GM23248 (cell line): ENCODE measurements around the gene BEND7. TPM values are rescaled to one million over a fixed set of nuclear protein-coding genes. Genes with fewer than 3 reads are reported as not detected.

Experiments
- DNase-seq: peaks from one replicate; pipeline ENCODE4 v3.0.0-alpha.2; 2015
- H2AFZ ChIP-seq: fragments of 200-600 bp; sonication (generic); 2 replicates; pipeline ENCODE4 v1.6.1; 2016; ENCODE audit warnings: antibody characterized with exemption
- H3F3A ChIP-seq: fragments of 200-600 bp; sonication (generic); 2 replicates; pipeline ENCODE4 v1.6.1; 2016; ENCODE audit warnings: mild to moderate bottlenecking, antibody characterized with exemption, mixed run types; ENCODE audit not compliant: insufficient read depth
- H3K27ac ChIP-seq: fragments of 200-600 bp; sonication (generic); 2 replicates; pipeline ENCODE4 v1.5.1; 2016; ENCODE audit warnings: mild to moderate bottlenecking
- H3K27me3 ChIP-seq: fragments of 200-600 bp; sonication (generic); replicated peaks from 2 replicates; pipeline ENCODE4 v1.6.1; 2016; ENCODE audit warnings: mild to moderate bottlenecking; ENCODE audit not compliant: insufficient read depth
- H3K36me3 ChIP-seq: fragments of 200-600 bp; sonication (generic); 2 replicates; pipeline ENCODE4 v1.6.1; 2016; ENCODE audit warnings: low read depth, mild to moderate bottlenecking
- H3K4me1 ChIP-seq: fragments of 200-600 bp; sonication (generic); 2 replicates; pipeline ENCODE4 v1.6.1; 2016; ENCODE audit warnings: mild to moderate bottlenecking; ENCODE audit not compliant: insufficient read depth
- H3K4me2 ChIP-seq: fragments of 200-600 bp; sonication (generic); one replicate; pipeline ENCODE4 v1.6.1; 2016; ENCODE audit warnings: mild to moderate bottlenecking; ENCODE audit not compliant: unreplicated experiment
- H3K4me3 ChIP-seq: fragments of 200-600 bp; sonication (generic); 2 replicates; pipeline ENCODE4 v1.5.1; 2016; ENCODE audit warnings: mild to moderate bottlenecking
- H3K79me2 ChIP-seq: fragments of 200-600 bp; sonication (generic); 2 replicates; pipeline ENCODE4 v1.6.1; 2016; ENCODE audit warnings: mild to moderate bottlenecking; ENCODE audit not compliant: insufficient read depth
- H3K9ac ChIP-seq: fragments of 200-600 bp; sonication (generic); 2 replicates; pipeline ENCODE4 v1.6.1; 2016; ENCODE audit warnings: mild to moderate bottlenecking
- H3K9me2 ChIP-seq: fragments of 200-600 bp; sonication (generic); 2 replicates; pipeline ENCODE4 v1.6.1; 2016; ENCODE audit warnings: mixed run types, mild to moderate bottlenecking, moderate library complexity; ENCODE audit not compliant: insufficient read depth
- H3K9me3 ChIP-seq: fragments of 200-600 bp; sonication (generic); one replicate; pipeline ENCODE4 v1.6.1; 2017; ENCODE audit warnings: low read depth
- H4K20me1 ChIP-seq: fragments of 200-600 bp; sonication (generic); 2 replicates; pipeline ENCODE4 v1.6.0; 2016; ENCODE audit not compliant: insufficient read depth
- EZH2 ChIP-seq: fragments of 200-600 bp; sonication (generic); IDR thresholded peaks from 2 replicates; pipeline ENCODE4 v1.6.1; 2018; ENCODE audit warnings: antibody characterized with exemption, mild to moderate bottlenecking; ENCODE audit not compliant: insufficient read depth, poor library complexity, severe bottlenecking
- EZH2phosphoT487 ChIP-seq: fragments of 200-600 bp; sonication (generic); IDR thresholded peaks from 2 replicates; pipeline ENCODE4 v1.6.1; 2018; ENCODE audit warnings: antibody characterized with exemption, moderate library complexity, mild to moderate bottlenecking, low read depth; ENCODE audit not compliant: insufficient read depth
- WGBS, 2 experiments: methylation state at CpG; one replicate each; pipeline ENCODE4 v1.1.6; 2015 to 2017; ENCODE audit warnings: low lambda C conversion rate in 2 of 2, low coverage in 1 of 2; ENCODE audit errors: missing lambda C conversion rate in 2 of 2; 5-methylcytosine and 5-hydroxymethylcytosine counted together
- in situ Hi-C: fragments of 300-500 bp; cut with MboI; formaldehyde crosslinking; loops from 2 replicates; pipeline ENCODE4 v1.15.0; 2020
- polyA plus RNA-seq: library from polyadenylated mRNA; unstranded; fragments of >200 nt; fragmentation: Nextera tagmentation; extraction: Ambion mirVana; gene quantifications from 2 replicates; pipeline ENCODE4 v1.2.1, GENCODE V29; 2016
- total RNA-seq: library from RNA; depleted of rRNA; stranded (reverse); fragments of >200 nt; shearing (Covaris generic); gene quantifications from 2 replicates; pipeline ENCODE4 v1.2.3, GENCODE V29; 2014

Gene BEND7
- total and polyA plus RNA-seq, 2 experiments from 2014 or later, result 1.7 to 6.4 TPM

DNA sequence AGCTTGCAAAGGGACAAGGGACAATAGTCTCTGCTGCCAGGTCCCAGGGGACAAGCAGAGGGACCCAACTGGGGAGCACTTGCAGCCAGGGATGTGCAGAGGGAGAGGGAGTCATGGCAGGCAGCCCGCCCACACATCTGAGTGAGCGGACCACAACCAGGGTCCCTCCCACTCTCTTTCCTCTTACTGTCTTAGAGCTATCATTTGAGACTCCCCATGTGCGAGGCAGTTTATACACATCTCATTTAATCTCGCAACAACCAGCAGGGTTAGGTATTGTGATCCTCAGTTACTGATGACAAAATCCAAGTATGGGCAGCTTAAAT is 70.2 kb downstream of the BEND7 start:
- WGBS, 2 experiments, result 92 to 95% methylated on average over 4 of the region's 4 CpGs
- Histone ChIP-seq H3K4me3 (no peak overlapping the region), H3F3A (no peaks in the 10 kb centered on the region), H3K9ac (no peak overlapping the region), H3K79me2 (no peaks in the 10 kb centered on the region), H3K36me3 (no peaks in the 10 kb centered on the region), H3K27me3 (no peaks in the 10 kb centered on the region), H3K9me3 (no peaks in the 10 kb centered on the region), H3K27ac (no peak overlapping the region), H4K20me1 (no peaks in the 10 kb centered on the region), H3K4me2 (no peak overlapping the region), H2AFZ (no peak overlapping the region), H3K4me1 (no peaks in the 10 kb centered on the region), H3K9me2 (no peaks in the 10 kb centered on the region)
- TF ChIP-seq EZH2 (no peak), EZH2phosphoT487 (no peak)
- in situ Hi-C loops, result no loop called here
- no peak for DNase-seq

DNA sequence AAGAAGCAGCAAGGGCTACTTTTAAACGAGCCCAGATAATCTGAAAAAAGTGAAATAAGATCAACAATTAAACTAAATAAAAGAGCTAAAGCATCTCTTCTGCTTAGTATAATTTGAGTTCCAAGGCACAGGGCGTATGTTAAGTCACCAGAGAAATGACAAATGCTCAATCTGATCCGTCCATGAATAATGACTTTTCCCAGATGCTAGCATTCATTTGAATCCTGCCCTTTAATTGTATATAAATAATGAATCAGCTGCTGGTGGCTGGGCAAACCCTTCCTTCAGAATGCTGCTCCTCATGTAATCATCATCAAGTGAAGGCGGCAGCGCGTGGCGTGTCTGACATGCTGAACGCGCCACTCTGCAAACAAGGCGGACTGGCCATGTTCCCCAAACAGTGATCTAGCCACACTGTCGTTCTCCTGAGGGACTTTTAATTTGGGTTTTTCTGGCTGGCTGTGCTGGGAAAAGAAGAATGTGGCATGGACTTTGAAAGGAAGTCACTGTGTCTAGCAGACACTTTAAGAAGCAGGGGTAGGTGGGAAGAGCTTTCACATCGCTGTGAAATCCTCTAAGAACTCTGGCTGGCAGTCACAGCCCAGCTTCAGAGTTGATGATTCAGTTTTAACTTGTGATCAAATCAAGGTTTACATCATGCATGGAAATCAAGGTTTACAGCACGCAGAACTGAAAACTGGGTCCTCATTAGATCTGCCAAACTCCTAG is 70.7 kb downstream of the BEND7 start:
- Histone ChIP-seq H3K27me3 (no peaks in the 10 kb centered on the region), H3F3A (no peaks in the 10 kb centered on the region), H3K36me3 (no peaks in the 10 kb centered on the region), H3K9me2 (no peaks in the 10 kb centered on the region), H3K4me2 (no peak overlapping the region), H2AFZ (no peak overlapping the region), H3K4me3 (no peak overlapping the region), H3K79me2 (no peaks in the 10 kb centered on the region), H3K9ac (no peak overlapping the region), H3K9me3 (no peaks in the 10 kb centered on the region), H3K4me1 (no peaks in the 10 kb centered on the region), H3K27ac (no peak overlapping the region), H4K20me1 (no peaks in the 10 kb centered on the region)
- WGBS, 2 experiments, result 79 to 81% methylated on average over 13 of the region's 13 CpGs
- in situ Hi-C loops, result no loop called here
- peak; percentile 43 for DNase-seq
- no peak for TF ChIP-seq EZH2phosphoT487
- TF ChIP-seq EZH2, result no peak

DNA sequence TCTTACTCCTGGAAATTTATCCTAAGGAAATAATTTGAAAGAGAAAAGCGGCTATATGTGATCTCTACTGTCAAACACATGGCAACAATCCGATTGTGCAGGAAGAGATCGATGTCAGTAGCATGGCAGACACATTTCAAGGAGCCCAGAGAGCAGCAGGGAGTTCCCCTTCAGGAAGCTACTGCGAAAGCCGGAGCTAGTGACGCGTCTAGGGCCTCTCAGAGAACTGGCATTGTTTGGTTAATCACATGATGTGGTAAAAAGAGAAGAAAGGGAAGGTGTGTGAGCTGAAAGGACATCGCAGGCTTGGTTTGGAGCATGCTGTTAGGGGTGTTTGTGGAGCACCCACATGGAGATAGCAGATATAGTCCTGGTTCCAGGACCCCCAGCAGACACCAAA is 74.9 kb downstream of the BEND7 start:
- no peak for DNase-seq
- Histone ChIP-seq H3K79me2 (no peaks in the 10 kb centered on the region), H3K4me2 (no peak overlapping the region), H3K27me3 (no peaks in the 10 kb centered on the region), H3K4me1 (peaks cover 11% of the 10 kb centered on the region), H3K9ac (no peak overlapping the region), H3K36me3 (no peaks in the 10 kb centered on the region), H3K27ac (no peak overlapping the region), H3K9me2 (no peaks in the 10 kb centered on the region), H4K20me1 (no peaks in the 10 kb centered on the region), H3F3A (peaks cover 6% of the 10 kb centered on the region; the same call in 1 of the 2 replicates), H2AFZ (no peak overlapping the region), H3K9me3 (no peaks in the 10 kb centered on the region), H3K4me3 (no peak overlapping the region)
- in situ Hi-C loops, result no loop called here
- TF ChIP-seq EZH2phosphoT487 (no peak), EZH2 (no peak)
- 80 to 81% methylated on average over 8 of the region's 8 CpGs for WGBS, 2 experiments

DNA sequence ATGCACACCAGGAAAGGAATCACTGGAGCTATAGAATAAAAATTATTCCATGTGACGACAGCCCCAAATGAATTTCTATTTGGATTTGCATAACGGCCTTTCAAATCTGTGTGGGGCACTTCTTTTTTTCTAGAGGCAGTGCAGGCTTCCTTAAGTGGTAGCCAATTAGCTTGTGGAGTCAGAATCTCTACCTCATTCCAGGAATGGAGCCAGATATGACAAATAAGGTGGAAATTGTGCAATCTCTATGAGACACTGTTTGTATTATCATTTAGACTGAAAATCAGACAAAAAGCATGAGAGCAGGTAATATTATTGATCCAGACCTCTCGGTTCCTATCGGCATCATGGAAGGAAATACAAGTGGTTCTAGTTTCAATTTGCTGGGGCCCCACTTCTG is 78.7 kb downstream of the BEND7 start:
- Histone ChIP-seq H2AFZ (no peak overlapping the region), H4K20me1 (no peaks in the 10 kb centered on the region), H3F3A (peaks cover 6% of the 10 kb centered on the region; the same call in 1 of the 2 replicates), H3K27ac (no peak overlapping the region), H3K4me3 (no peak overlapping the region), H3K9ac (0 out of 2 replicates have a peak overlapping the region, but pooled peaks have one; percentile 5), H3K9me2 (no peaks in the 10 kb centered on the region), H3K36me3 (no peaks in the 10 kb centered on the region), H3K79me2 (no peaks in the 10 kb centered on the region), H3K4me1 (peaks cover 22% of the 10 kb centered on the region), H3K27me3 (no peaks in the 10 kb centered on the region), H3K4me2 (peak overlapping the region; percentile 44), H3K9me3 (no peaks in the 10 kb centered on the region)
- TF ChIP-seq EZH2phosphoT487, result no peak
- TF ChIP-seq EZH2, result no peak
- 66 to 70% methylated on average over 4 of the region's 4 CpGs for WGBS, 2 experiments
- peak; percentile 90 for DNase-seq
- in situ Hi-C loops, result no loop called here
